Measurements from ENCODE around the gene SPSB1.
"Not testable (repeated sequence)": the region's sequence is repeated elsewhere in the genome, so short reads cannot be mapped to it uniquely, and the experiment has no call there.

SPSB1 gene

DNA sequence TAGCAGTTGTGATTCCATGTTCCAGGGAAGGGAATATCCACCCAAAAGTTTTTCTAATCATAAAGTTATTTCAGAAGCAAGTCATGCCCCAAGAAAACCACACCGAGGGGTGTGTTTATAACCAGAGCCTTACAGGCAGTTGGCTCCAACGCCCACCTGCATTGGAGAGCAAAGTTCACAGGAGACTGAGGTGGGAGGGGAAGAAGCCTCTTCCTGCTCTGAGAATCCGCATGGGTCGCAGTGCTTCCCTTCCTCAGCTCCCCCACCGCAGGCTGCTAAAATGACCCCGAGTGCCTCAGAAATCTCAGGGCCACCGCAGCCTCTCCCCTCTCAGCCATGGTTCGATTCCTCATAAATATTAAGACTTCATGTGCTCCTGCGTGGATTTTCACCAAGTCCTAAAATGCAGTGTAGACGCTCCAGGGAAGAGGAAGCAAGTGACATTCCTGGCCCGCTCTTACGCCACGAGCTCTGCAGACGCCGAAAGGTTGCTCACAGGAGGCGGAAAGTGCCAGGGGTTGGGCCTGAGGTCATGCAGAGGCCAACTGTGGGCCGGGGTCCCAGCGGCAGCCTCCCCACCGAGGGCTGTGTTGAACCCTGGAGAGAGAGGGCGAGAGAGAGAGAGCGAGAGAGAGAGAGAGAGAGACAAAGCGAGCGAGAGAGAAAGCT lies 13.4 kb upstream of the SPSB1 start:
- DNase-seq (ENCODE audit: low read depth), result no peak

- DNase-seq (ENCODE audit: low read depth), result no peak
Measured at GRCh38 chr1:9280015-9280860, 12.5 kb upstream of the SPSB1 start.

- DNase-seq (ENCODE audit: low read depth), result no peak
Measured at GRCh38 chr1:9281071-9281827, 11.4 kb upstream of the SPSB1 start.

DNA sequence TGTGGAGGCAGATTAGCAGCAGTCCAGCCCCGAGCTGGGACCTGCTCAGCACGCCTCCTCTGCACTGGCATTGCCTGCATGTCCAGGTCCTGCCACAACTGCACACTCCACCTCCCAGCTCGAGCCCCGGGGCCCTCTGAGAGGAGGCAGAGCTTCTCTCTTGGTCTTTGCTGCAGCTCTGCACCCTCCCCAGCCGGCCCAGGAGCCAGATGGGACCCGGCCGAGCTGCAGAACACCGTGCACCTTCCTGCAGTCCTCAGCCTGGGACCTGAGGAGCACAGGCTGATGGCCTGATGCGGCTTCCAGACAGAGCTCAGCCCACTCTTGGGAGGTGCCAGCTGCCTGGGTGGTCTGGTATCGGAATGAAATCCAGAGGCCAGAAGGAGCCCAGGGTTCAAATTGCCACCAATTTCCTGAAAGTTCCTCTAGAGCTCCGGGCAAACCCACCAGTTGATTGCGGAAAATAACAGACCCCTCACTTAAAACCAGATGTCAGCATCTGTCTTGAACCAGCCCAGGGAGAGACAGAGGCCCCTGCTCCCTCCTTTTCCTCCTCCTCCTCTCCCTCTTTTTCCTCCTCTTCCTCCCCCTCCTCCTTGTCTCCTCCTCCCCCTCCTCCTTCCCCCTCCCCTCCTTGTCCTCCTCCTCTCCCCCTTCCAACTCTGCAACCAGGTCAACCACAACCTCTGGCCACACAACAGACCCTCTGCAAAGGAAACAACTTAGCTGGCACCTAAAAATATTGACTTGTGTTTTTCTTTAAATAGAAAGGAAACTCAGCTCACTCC lies 10.6 kb upstream of the SPSB1 start:
- no peak for DNase-seq (ENCODE audit: low read depth)

DNA sequence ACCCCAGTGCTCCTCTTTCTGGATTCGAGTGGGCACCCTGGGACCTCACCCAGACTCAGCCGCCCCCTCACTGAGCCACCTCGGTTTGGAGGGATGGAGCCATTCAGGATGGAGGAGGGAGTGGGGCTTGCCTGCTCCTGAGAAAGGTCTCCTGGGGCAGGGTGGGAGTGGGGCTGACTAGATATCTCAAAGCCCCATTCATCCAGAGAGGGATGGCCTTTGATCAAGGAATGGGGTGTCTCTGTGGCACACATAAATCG lies 10.1 kb upstream of the SPSB1 start:
- DNase-seq (ENCODE audit: low read depth), result no peak

DNA sequence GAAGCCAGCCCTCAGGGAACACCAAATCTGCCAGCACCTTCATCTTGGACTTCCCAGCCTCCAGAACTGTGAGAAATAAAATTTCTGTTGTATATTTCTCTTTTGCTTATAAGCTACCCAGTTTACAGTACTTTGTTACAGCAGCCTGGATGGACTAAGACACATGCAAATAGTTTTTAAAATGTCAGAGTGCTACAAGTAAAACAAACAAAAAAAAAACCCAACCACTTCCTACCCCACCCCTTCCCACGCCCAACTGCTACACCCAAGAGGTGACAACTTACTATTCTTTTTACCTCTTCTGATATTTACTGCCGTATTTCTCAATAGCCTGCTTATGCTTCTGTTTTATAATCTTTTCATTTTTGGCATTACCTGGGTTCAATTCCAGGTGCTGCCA lies 8.6 kb upstream of the SPSB1 start:
- no peak for DNase-seq (ENCODE audit: low read depth)

GRCh38 chr1:9286556-9286955 lies 6.1 kb upstream of the SPSB1 start:
- DNase-seq (ENCODE audit: low read depth), result no peak

DNA sequence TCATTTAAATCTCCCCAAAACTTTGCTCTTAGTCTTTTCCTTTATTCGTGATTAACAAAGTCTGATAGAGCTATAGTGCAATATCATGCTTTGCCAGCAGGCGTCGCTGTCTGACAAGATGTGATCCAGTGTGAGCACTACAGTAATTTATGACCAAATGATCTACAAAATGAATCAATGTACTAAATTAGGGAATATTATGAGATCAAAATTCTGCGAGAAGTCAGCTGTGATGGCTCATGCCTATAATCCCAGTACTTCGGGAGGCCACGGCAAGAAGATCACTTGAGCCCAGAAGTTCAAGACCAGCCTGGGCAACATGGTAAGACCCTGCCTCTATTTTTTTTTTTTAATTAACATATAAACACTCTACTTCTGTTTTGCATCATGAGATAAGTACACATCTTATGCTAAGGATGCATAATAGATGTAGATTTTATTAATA lies 3.6 kb upstream of the SPSB1 start:
- DNase-seq (ENCODE audit: low read depth), result peak; percentile 86

- no peak for DNase-seq (ENCODE audit: low read depth)
Measured at GRCh38 chr1:9289711-9290485, 2.8 kb upstream of the SPSB1 start.

DNA sequence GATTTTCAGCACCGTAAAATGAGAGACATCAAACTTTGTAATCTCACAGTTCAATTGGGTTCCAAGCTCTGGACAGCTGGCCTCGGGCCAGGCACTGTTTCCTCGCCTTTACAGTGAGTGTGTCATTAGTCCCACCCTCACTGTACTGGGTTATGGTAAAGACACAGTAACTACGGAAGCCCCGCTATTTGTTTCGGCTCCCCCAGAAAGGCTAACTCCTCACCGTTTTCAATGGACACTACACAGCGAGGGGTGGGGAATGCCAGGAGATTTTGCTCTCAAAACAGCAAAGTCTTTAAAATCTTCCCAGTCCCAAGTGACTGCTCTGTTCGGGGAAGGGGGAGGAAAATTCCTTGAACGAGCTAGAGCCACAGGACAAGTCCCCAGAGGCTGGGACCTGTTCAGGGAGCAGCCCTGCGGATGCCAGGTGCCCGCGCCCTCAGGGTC lies 757 bp upstream of the SPSB1 start:
- DNase-seq (ENCODE audit: low read depth), result no peak

DNA sequence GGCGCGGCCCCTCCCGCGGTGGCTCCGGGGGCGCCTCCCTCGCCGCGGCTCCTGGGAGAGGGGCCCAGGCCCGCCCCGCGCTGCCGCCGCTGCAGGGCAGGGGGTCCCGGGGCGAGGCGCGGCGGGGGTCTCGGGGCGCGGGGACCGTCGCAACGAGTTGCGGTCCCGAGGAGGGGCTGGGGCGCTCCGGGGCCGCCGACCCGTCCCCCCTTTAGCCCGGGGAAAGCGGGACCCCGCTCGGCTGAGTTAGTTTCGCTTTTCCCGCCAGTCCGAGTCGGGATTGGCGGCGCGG lies 493 bp downstream of the SPSB1 start:
- DNase-seq (ENCODE audit: low read depth), result no peak

DNA sequence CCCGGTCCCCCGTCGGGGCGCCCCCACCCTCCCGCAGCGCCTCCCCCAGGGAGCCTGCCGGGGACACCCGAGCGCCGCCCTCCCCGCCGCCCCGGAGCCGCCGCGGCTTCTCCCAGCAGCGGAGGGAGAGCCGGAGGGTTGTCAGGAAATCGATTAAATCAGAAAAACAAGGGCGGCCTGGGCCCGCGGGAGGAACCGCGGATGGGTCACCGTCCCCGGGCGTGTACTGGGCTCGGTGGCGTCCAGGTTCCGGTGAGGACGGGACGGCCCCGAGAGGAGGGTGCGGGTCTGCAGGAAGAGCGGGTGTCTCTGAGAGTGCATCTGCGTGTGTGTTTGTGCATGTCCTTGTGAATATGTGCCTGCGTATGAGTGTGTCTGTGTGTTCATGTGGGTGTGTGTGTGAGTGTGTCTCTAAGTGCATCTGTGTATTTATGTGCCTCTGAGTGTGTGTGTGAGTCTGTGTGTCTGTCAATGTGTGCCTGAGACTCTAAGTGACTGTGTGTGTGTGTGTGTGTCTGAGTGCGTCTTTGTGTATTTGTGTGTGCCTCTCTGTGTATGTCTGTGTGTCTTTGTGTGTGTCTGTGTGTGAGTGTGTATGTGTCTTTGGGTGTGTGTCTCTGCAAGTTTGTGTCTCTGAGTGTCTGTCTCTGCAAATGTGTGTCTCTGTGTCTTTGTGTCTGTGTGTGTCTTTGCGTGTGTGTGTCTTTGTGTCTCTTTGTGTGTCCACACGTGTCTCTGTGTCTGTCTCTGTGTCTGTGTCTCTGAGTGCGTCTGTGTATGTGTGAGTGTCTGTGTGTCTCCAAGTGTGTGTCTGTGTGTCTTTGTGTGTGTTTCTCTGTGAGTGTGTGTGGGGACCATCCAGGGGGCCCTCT lies 1.1 kb downstream of the SPSB1 start:
- DNase-seq (ENCODE audit: low read depth), result no peak

DNA sequence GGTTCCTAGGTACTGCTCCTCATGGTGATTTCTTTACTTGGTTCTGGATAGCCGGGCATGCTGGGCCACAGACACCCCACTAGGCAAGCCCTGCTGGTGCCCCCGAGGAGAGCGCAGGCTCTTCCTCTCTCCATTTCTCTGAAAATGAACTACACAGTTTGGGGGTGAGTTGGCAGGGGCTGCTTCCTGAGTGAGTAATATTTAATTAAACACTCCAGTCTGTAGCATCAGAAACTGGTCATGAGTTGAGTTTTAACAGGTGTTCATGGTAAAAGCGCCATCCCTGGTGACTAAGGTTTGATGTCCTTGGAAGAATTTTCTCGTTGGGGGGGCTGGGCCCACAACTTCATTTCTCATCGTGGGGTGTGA lies 1.7 kb downstream of the SPSB1 start:
- no peak for DNase-seq (ENCODE audit: low read depth)

- DNase-seq (ENCODE audit: low read depth), result no peak
Measured at GRCh38 chr1:9294910-9295636, 2.4 kb downstream of the SPSB1 start.

DNA sequence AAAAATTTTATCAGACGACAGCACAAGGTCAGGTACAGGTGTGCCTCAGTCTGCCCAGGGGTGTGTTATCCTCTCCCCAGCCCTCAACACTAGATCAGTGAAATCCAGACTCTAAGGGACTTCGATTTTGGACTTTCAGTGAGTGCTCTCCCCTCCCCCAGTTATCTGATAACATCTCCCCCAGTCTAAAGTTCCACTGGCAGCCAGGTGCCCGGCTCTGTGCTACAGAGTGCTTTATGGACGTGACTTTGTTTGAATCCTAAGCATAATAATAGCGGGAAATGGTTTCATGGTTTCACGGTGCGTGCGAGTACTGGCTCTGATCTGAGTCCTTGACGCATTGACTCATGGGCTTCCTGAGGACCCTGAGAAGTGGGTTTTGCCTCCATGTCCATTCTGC lies 3.2 kb downstream of the SPSB1 start:
- DNase-seq (ENCODE audit: low read depth), result no peak

DNA sequence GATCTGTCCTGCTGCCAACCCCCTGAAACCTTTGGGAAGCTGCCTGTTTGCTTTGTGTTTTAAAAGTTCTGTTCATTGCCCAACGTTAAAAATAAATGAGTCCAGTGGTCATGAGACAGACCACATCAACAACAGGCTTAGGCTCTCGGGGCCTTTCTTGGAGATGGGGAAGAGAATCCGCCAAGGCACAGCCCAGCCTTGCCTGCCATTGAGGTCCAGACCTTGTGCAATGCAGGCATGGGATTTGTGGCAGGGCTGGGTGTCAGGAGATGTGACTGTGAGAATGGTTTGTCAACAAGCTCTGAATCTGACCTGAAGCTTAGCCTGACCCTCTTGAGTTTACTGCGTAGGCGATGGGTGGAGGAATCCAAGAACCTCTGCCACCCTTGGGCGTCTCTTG lies 4.2 kb downstream of the SPSB1 start:
- no peak for DNase-seq (ENCODE audit: low read depth)

DNA sequence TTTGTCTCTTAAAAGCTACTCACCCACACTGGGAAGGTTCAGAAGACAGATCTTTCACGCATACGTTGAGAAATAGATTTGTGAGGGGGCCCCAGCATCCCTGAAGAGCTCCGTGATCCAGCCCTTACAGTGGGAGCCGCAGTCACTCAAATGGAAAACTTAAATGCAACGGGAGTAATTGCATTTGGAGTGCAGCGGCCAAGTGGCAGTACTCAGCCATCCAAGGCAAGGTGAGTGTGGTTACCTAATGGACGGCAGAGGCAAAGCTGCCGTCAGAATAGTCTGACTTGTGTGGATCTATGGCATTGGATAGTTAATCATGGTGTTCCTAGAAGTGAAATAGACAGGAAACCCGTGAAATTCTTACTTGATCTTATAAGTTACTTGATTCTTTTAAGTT lies 5.1 kb downstream of the SPSB1 start:
- DNase-seq (ENCODE audit: low read depth), result no peak

GRCh38 chr1:9298282-9298681 lies 5.6 kb downstream of the SPSB1 start:
- DNase-seq (ENCODE audit: low read depth), result no peak

- DNase-seq (ENCODE audit: low read depth), result not testable (repeated sequence)
Measured at GRCh38 chr1:9299571-9300541, 7.2 kb downstream of the SPSB1 start.
